Stimulated activated memory B cell treated with anti-CD40 and anti-IgM and Interleukin-4, amounts not matched to agents 10 μg/mL and 1 μg/mL and 100 μg/mL, for 72 hours (primary cell): ENCODE results near the gene TARS1.
"Not testable (repeated sequence)": the region's sequence is repeated elsewhere in the genome, so short reads cannot be mapped to it uniquely, and the experiment has no call there.

Experiments
- ATAC-seq: fragments of 150-1000 bp; cut with Tn5 transposase; 2 replicates; pipeline ENCODE4 v1.10.0; 2021
- H3K27ac Mint-ChIP-seq: one replicate; pipeline ENCODE4 v1.8.0; 2022; ENCODE audit warnings: mild to moderate bottlenecking, mixed read lengths
- H3K27me3 Mint-ChIP-seq: one replicate; pipeline ENCODE4 v1.8.0; 2022; ENCODE audit warnings: mixed read lengths
- H3K36me3 Mint-ChIP-seq: one replicate; pipeline ENCODE4 v1.8.0; 2022; ENCODE audit warnings: mixed read lengths
- H3K4me1 Mint-ChIP-seq: one replicate; pipeline ENCODE4 v1.8.0; 2022; ENCODE audit warnings: mixed read lengths
- H3K4me3 Mint-ChIP-seq: one replicate; pipeline ENCODE4 v1.8.0; 2022; ENCODE audit warnings: mild to moderate bottlenecking, moderate library complexity, mixed read lengths
- H3K9me3 Mint-ChIP-seq: one replicate; pipeline ENCODE4 v1.8.0; 2022; ENCODE audit warnings: mixed read lengths

The TARS1 gene

GRCh38 chr5:33491941-33492340 lies 51.2 kb downstream of the TARS1 start:
- no peaks in the 10 kb centered on the region for H3K27me3 Mint-ChIP-seq
- ATAC-seq: no peak
- no peak overlapping the region for H3K27ac Mint-ChIP-seq
- H3K9me3 Mint-ChIP-seq: peaks cover 2% of the 10 kb centered on the region
- no peaks in the 10 kb centered on the region for H3K36me3 Mint-ChIP-seq
- no peak overlapping the region for H3K4me3 Mint-ChIP-seq
- peaks cover 7% of the 10 kb centered on the region for H3K4me1 Mint-ChIP-seq

- H3K4me3 Mint-ChIP-seq: no peak overlapping the region
- no peak overlapping the region for H3K27ac Mint-ChIP-seq
Observed at GRCh38 chr5:33494466-33494865, 53.7 kb downstream of the TARS1 start.

GRCh38 chr5:33501260-33501659 lies 60.5 kb downstream of the TARS1 start:
- H3K36me3 Mint-ChIP-seq: no peaks in the 10 kb centered on the region
- no peak overlapping the region for H3K4me3 Mint-ChIP-seq
- ATAC-seq: no peak
- no peak overlapping the region for H3K27ac Mint-ChIP-seq
- no peaks in the 10 kb centered on the region for H3K27me3 Mint-ChIP-seq
- no peaks in the 10 kb centered on the region for H3K9me3 Mint-ChIP-seq
- H3K4me1 Mint-ChIP-seq: no peaks in the 10 kb centered on the region

More at GRCh38 chr5:33494466-33494865, 53.7 kb downstream of the TARS1 start:
- H3K4me1 Mint-ChIP-seq: peaks cover 7% of the 10 kb centered on the region
- peaks cover 2% of the 10 kb centered on the region for H3K9me3 Mint-ChIP-seq
- no peaks in the 10 kb centered on the region for H3K36me3 Mint-ChIP-seq
- ATAC-seq: no peak
- H3K27me3 Mint-ChIP-seq: no peaks in the 10 kb centered on the region

GRCh38 chr5:33501899-33502298 lies 61.1 kb downstream of the TARS1 start:
- ATAC-seq: no peak
- H3K27ac Mint-ChIP-seq: no peak overlapping the region
- H3K27me3 Mint-ChIP-seq: no peaks in the 10 kb centered on the region
- no peaks in the 10 kb centered on the region for H3K9me3 Mint-ChIP-seq
- H3K4me1 Mint-ChIP-seq: no peaks in the 10 kb centered on the region
- H3K36me3 Mint-ChIP-seq: no peaks in the 10 kb centered on the region
- H3K4me3 Mint-ChIP-seq: no peak overlapping the region

- Mint-ChIP-seq H3K4me3 (no peak overlapping the region), H3K9me3 (no peaks in the 10 kb centered on the region), H3K27me3 (no peaks in the 10 kb centered on the region), H3K27ac (no peak overlapping the region), H3K4me1 (no peaks in the 10 kb centered on the region), H3K36me3 (no peaks in the 10 kb centered on the region)
- ATAC-seq: no peak
Observed at GRCh38 chr5:33504570-33504969, 63.8 kb downstream of the TARS1 start.

GRCh38 chr5:33507426-33507825 lies 66.7 kb downstream of the TARS1 start:
- H3K9me3 Mint-ChIP-seq: peaks cover 4% of the 10 kb centered on the region
- H3K27me3 Mint-ChIP-seq: no peaks in the 10 kb centered on the region
- no peak overlapping the region for H3K4me3 Mint-ChIP-seq
- H3K27ac Mint-ChIP-seq: no peak overlapping the region
- no peaks in the 10 kb centered on the region for H3K4me1 Mint-ChIP-seq
- H3K36me3 Mint-ChIP-seq: no peaks in the 10 kb centered on the region
- no peak for ATAC-seq

GRCh38 chr5:33509036-33509435 lies 68.3 kb downstream of the TARS1 start:
- no peaks in the 10 kb centered on the region for H3K4me1 Mint-ChIP-seq
- no peak for ATAC-seq
- H3K4me3 Mint-ChIP-seq: no peak overlapping the region
- H3K27me3 Mint-ChIP-seq: no peaks in the 10 kb centered on the region
- peaks cover 4% of the 10 kb centered on the region for H3K9me3 Mint-ChIP-seq
- H3K27ac Mint-ChIP-seq: no peak overlapping the region
- no peaks in the 10 kb centered on the region for H3K36me3 Mint-ChIP-seq

- no peak overlapping the region for H3K4me3 Mint-ChIP-seq
Observed at GRCh38 chr5:33513462-33514185, 72.9 kb downstream of the TARS1 start.

GRCh38 chr5:33515366-33515765 lies 74.6 kb downstream of the TARS1 start:
- not testable (repeated sequence) for H3K27ac Mint-ChIP-seq, H3K9me3 Mint-ChIP-seq, ATAC-seq, H3K27me3 Mint-ChIP-seq, H3K4me3 Mint-ChIP-seq, H3K36me3 Mint-ChIP-seq, H3K4me1 Mint-ChIP-seq

More at GRCh38 chr5:33513462-33514185, 72.9 kb downstream of the TARS1 start:
- H3K9me3 Mint-ChIP-seq: peaks cover 4% of the 10 kb centered on the region
- H3K27me3 Mint-ChIP-seq: no peaks in the 10 kb centered on the region
- ATAC-seq: no peak
- H3K27ac Mint-ChIP-seq: no peak overlapping the region
- no peaks in the 10 kb centered on the region for H3K36me3 Mint-ChIP-seq
- H3K4me1 Mint-ChIP-seq: no peaks in the 10 kb centered on the region

GRCh38 chr5:33516421-33516820 lies 75.7 kb downstream of the TARS1 start:
- Mint-ChIP-seq H3K4me1 (no peaks in the 10 kb centered on the region), H3K36me3 (no peaks in the 10 kb centered on the region), H3K4me3 (no peak overlapping the region), H3K9me3 (peaks cover 4% of the 10 kb centered on the region), H3K27ac (no peak overlapping the region), H3K27me3 (no peaks in the 10 kb centered on the region)
- ATAC-seq: no peak
